PC-3 (cell line): Measurements from ENCODE around the gene ZNF423.

Experiments
- EZH2 ChIP-seq: fragments of 300-600 bp; sonication (generic); IDR thresholded peaks from one replicate; pipeline ENCODE4 v1.6.1; 2017; ENCODE audit warnings: antibody characterized with exemption, mild to moderate bottlenecking, low read length; ENCODE audit not compliant: unreplicated experiment
- EZH2phosphoT487 ChIP-seq: fragments of 300-600 bp; sonication (generic); IDR thresholded peaks from 2 replicates; pipeline ENCODE4 v1.6.1; 2018; ENCODE audit warnings: mild to moderate bottlenecking, antibody characterized with exemption, low read length, borderline replicate concordance
- TF ChIP-seq, protein P1 (sequence below): fragments of 300-600 bp; sonication (generic); conservative IDR thresholded peaks from 2 replicates; pipeline ENCODE4 v1.5.1; 2017; ENCODE audit warnings: antibody characterized with exemption, low read depth, mild to moderate bottlenecking, low read length

DNA sequence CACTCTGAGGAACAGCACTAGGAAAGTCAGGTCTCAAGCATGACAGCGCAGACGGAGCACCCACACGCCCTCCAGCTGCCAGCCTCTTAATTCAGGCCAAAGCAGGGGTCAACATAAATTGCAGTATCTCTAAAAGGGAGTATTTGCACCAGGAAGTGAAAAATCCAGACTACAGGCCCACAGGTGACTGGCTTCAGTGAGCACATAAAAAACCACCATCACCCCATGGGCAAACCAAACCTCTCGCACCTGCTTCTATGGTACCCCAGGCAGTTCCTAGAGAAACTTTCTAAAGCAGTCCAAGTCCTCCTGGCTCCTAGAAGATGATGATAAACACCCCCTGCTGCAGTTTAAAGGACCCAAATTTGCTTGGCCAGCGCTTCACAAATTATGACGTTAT is 129.8 kb downstream of the ZNF423 start:
- TF ChIP-seq, protein P1, sequence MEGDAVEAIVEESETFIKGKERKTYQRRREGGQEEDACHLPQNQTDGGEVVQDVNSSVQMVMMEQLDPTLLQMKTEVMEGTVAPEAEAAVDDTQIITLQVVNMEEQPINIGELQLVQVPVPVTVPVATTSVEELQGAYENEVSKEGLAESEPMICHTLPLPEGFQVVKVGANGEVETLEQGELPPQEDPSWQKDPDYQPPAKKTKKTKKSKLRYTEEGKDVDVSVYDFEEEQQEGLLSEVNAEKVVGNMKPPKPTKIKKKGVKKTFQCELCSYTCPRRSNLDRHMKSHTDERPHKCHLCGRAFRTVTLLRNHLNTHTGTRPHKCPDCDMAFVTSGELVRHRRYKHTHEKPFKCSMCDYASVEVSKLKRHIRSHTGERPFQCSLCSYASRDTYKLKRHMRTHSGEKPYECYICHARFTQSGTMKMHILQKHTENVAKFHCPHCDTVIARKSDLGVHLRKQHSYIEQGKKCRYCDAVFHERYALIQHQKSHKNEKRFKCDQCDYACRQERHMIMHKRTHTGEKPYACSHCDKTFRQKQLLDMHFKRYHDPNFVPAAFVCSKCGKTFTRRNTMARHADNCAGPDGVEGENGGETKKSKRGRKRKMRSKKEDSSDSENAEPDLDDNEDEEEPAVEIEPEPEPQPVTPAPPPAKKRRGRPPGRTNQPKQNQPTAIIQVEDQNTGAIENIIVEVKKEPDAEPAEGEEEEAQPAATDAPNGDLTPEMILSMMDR: no peak
- TF ChIP-seq EZH2 (no peak), EZH2phosphoT487 (no peak)
